Thoracic aorta (tissue), 2 donors: ENCODE data around the gene MAOA. TPM values are rescaled to one million over a fixed set of nuclear protein-coding genes. Genes with fewer than 3 reads are reported as not detected.

Source experiments
- ATAC-seq: fragments of 150-250 bp; one replicate; pipeline ENCODE4 v1.8.0; 2017; ENCODE audit warnings: low read depth; ENCODE audit not compliant: insufficient number of reproducible peaks, low FRiP score
- DNase-seq: peaks from one replicate; pipeline ENCODE4 v3.0.0-alpha.2; 2020; ENCODE audit warnings: low spot score
- H3K27ac ChIP-seq, 2 donors: fragments of 200-600 bp; sonication (generic); 1 replicate in 1 of 2; 2 replicates in 1 of 2; pipeline ENCODE4 v1.5.1; 2016; ENCODE audit warnings: mild to moderate bottlenecking in 2 of 2, moderate library complexity in 2 of 2
- H3K27me3 ChIP-seq: fragments of 200-600 bp; sonication (generic); replicated peaks from 2 replicates; pipeline ENCODE4 v1.6.0; 2016; ENCODE audit warnings: mild to moderate bottlenecking; ENCODE audit not compliant: insufficient read depth
- H3K36me3 ChIP-seq: fragments of 200-600 bp; sonication (generic); one replicate; pipeline ENCODE4 v1.5.1; 2016
- H3K4me1 ChIP-seq, 2 donors: fragments of 200-600 bp; sonication (generic); 1 replicate in 1 of 2; 2 replicates in 1 of 2; pipeline versions ENCODE4 v1.5.1 to v1.6.0; 2016; ENCODE audit warnings: low read depth in 2 of 2, mild to moderate bottlenecking in 1 of 2; ENCODE audit not compliant: control insufficient read depth in 1 of 2
- H3K4me3 ChIP-seq: fragments of 200-600 bp; sonication (generic); 2 replicates; pipeline ENCODE4 v1.5.1; 2016; ENCODE audit warnings: mild to moderate bottlenecking
- H3K9me3 ChIP-seq: fragments of 200-600 bp; sonication (generic); 2 replicates; pipeline ENCODE4 v1.5.1; 2016
- CTCF ChIP-seq: fragments of 200-600 bp; sonication (generic); IDR thresholded peaks from one replicate; pipeline ENCODE4 v1.5.1; 2019; ENCODE audit warnings: antibody characterized with exemption
- total RNA-seq, 2 donors: library from RNA; depleted of rRNA; stranded (reverse); fragments of >200 nt; gene quantifications; one replicate each; pipeline versions ENCODE4 v1.1.0 to v1.2.3, GENCODE V29; 2016

Gene MAOA
- total RNA-seq, 2 donors from 2014 or later = 85.1 to 98.2 TPM

GRCh38 chrX:43685221-43685620, 29.1 kb downstream of the MAOA start:
- no peaks in the 10 kb centered on the region for H3K27me3 ChIP-seq
- no peak overlapping the region for H3K4me3 ChIP-seq
- no peaks in the 10 kb centered on the region for H3K36me3 ChIP-seq
- no peak for ATAC-seq
- TF ChIP-seq CTCF = no peak
- H3K4me1 ChIP-seq = no peaks in the 10 kb centered on the region
- no peak overlapping the region for H3K27ac ChIP-seq
- DNase-seq = no peak
- H3K9me3 ChIP-seq = no peaks in the 10 kb centered on the region

GRCh38 chrX:43688586-43688985, 32.5 kb downstream of the MAOA start:
- Histone ChIP-seq H3K9me3 (no peaks in the 10 kb centered on the region), H3K27ac (no peak overlapping the region), H3K36me3 (no peaks in the 10 kb centered on the region), H3K4me1 (peaks cover 4 to 14% of the 10 kb centered on the region in 2 donors), H3K27me3 (no peaks in the 10 kb centered on the region), H3K4me3 (no peak overlapping the region)
- DNase-seq = no peak
- no peak for ATAC-seq
- TF ChIP-seq CTCF = no peak

GRCh38 chrX:43693602-43694406, 37.7 kb downstream of the MAOA start:
- no peaks in the 10 kb centered on the region for H3K36me3 ChIP-seq
- H3K27ac ChIP-seq = peak overlapping the region in 1 of 2 donors; percentile 63
- no peak overlapping the region for H3K4me3 ChIP-seq
- no peaks in the 10 kb centered on the region for H3K27me3 ChIP-seq
- peaks cover 9 to 24% of the 10 kb centered on the region in 2 donors for H3K4me1 ChIP-seq
- H3K9me3 ChIP-seq = no peaks in the 10 kb centered on the region
- DNase-seq (no peak), ATAC-seq (no peak)
- no peak for TF ChIP-seq CTCF

GRCh38 chrX:43699475-43699874, 43.4 kb downstream of the MAOA start:
- Histone ChIP-seq H3K27ac (peak overlapping the region in 1 of 2 donors; percentile 60), H3K4me3 (no peak overlapping the region), H3K36me3 (no peaks in the 10 kb centered on the region), H3K9me3 (no peaks in the 10 kb centered on the region), H3K27me3 (no peaks in the 10 kb centered on the region), H3K4me1 (peaks cover 8 to 39% of the 10 kb centered on the region in 2 donors)
- no peak for DNase-seq
- no peak for ATAC-seq
- no peak for TF ChIP-seq CTCF

- no peaks in the 10 kb centered on the region for H3K36me3 ChIP-seq
- TF ChIP-seq CTCF = no peak
- no peaks in the 10 kb centered on the region for H3K27me3 ChIP-seq
- H3K9me3 ChIP-seq = no peaks in the 10 kb centered on the region
- no peak overlapping the region for H3K4me3 ChIP-seq
- DNase-seq (no peak), ATAC-seq (no peak)
- H3K27ac ChIP-seq = peak overlapping the region; percentile 56 to 75
- peaks cover 8 to 48% of the 10 kb centered on the region in 2 donors for H3K4me1 ChIP-seq
Measured at GRCh38 chrX:43702079-43702524, 46.0 kb downstream of the MAOA start.
